ENCODE data around the gene CCIN.
"Not testable (repeated sequence)": the region's sequence is repeated elsewhere in the genome, so short reads cannot be mapped to it uniquely, and the experiment has no call there.

Gene CCIN

DNA sequence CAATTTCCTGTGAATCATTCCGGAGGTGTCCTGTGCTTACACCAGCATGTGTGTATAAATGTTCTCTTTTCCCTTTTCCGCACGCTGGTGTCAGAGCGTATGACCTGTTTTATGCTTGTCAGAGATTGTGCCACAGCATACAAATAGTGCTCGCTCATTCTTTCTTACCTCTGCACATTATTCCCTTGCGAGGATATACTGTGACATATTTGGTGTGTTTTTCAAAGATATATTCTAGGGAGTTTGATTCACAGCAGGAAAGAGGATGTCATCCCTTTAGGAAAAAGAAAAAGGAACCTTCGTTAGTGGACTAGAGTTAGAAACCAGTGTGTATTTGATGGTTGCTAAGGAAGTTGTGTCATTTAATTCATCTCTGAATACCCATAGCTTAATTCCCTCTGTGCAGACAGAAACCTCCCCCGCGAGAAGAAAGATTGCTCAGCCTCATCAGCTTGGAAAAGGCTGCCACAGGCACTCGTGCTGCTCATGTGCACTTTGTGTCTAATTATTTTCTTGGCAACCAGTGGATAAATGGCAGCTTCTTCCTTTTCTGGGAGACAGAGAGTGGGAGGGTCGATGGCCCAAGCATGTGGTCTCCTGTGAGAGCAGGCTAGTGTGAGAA lies 14.7 kb upstream of the CCIN start:
- in situ Hi-C loops (cut with HindIII; ENCODE audit: low pct_unique_long_range_greater_than_20kb, low sequenced_read_pairs): no loop called here
- no peak for TF ChIP-seq JUND (IDR thresholded peaks at IDR 0.05; ENCODE audit: low read depth)
- no peak for DNase-seq (ENCODE audit: low read depth in 1 of 2, low spot score in 1 of 2)

DNA sequence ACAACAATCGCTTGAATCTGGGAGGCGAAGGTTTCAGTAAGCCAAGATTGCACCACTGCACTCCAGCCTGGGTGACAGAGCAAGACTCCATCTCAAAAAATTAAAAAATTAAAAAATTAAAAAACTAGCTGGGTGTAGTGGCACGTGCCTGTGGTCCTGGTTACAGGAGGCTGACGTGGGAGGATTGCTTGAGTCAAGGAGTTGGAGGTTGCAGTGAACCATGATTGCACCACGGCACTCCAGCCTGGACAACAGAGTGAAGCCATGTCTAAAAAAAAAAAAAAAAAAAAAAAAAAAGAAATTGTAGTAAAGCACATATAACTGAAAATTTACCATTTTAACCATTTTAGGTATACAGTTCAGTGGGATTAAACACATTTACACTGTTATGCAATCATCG lies 13.1 kb upstream of the CCIN start:
- in situ Hi-C loops (cut with HindIII; ENCODE audit: low pct_unique_long_range_greater_than_20kb, low sequenced_read_pairs): no loop called here
- no peak for DNase-seq (ENCODE audit: low read depth in 1 of 2, low spot score in 1 of 2)
- TF ChIP-seq JUND (IDR thresholded peaks at IDR 0.05; ENCODE audit: low read depth): no peak

DNA sequence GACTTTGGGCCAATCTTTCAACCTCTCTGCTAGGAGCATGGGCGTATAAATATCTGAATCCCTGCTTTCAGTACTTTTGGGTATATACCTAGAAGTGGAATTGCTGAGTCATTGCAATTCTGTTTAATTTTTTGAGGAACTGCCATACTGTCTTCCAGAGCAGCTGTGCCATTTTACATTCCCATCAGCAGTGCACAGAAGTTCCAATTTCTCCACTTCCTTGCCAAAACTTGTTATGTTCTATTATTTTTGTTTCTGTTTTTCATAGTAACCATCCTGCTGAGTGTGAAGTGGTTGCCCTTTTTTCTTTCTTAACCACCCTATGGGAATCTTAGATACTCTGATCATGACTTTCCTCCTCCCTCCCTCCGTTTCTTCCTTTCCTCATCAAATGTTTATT lies 11.1 kb upstream of the CCIN start:
- TF ChIP-seq JUND (IDR thresholded peaks at IDR 0.05; ENCODE audit: low read depth): no peak
- in situ Hi-C loops (cut with HindIII; ENCODE audit: low pct_unique_long_range_greater_than_20kb, low sequenced_read_pairs): no loop called here
- DNase-seq (ENCODE audit: low read depth in 1 of 2, low spot score in 1 of 2): no peak

DNA sequence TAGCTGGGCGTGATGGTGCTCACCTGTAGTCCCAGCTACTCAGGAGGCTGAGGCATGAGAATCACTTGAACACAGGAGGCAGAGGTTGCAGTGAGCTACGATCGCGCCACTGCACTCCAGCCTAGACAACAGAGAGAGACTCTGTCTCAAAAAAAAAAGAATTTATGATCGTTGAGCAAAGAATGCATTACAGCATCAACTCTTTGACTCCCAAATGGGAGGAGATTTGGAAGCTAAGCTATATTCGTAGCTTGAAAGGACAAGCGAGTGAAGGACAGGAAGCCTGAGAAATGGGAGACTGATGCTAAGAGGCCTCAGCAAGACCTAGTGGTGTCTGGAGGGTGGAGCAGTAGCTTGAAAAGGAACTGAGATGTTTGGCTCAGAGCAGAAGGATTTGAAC lies 10.3 kb upstream of the CCIN start:
- DNase-seq (ENCODE audit: low read depth in 1 of 2, low spot score in 1 of 2): no peak
- in situ Hi-C loops (cut with HindIII; ENCODE audit: low pct_unique_long_range_greater_than_20kb, low sequenced_read_pairs): no loop called here
- TF ChIP-seq JUND (IDR thresholded peaks at IDR 0.05; ENCODE audit: low read depth): no peak

DNA sequence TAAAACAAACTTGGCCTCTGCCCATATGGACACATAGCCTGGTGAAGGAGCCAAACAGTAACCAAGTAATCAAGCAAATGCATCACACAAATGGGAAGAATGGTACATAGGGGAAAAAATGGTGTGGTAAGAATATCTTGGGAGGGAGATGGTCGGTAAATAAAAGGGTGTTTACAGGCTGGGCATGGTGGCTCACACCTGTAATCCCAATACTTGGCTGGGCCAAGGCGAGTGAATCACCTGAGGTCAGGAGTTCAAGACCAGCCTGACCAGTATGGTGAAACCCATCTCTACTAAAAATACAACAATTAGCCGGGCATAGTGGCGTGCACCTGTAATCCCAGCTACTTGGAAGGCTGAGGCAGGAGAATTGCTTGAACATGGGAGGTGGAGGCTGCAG lies 9.7 kb upstream of the CCIN start:
- in situ Hi-C loops (cut with HindIII; ENCODE audit: low pct_unique_long_range_greater_than_20kb, low sequenced_read_pairs): not testable (repeated sequence)
- DNase-seq (ENCODE audit: low read depth in 1 of 2, low spot score in 1 of 2): peak in 1 of 2 experiments; percentile 14

DNA sequence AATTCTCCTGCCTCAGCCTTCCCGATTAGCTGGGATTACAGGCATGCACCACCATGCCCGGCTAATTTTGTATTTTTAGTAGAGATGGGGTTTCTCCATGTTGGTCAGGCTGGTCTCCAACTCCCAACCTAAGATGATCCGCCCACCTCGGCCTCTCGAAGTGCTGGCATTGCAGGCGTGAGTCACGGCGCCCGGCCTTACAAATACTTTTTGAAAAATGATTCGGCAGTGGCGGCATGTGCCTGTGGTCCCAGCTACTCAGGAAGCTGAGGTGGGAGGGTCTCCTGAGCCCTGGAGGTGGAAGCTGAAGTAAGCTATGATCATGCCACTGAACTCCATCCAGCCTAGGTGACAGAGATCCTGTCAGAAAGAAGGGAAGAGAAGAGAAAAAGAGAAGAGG lies 9.1 kb upstream of the CCIN start:
- DNase-seq (ENCODE audit: low read depth in 1 of 2, low spot score in 1 of 2): not testable (repeated sequence)

DNA sequence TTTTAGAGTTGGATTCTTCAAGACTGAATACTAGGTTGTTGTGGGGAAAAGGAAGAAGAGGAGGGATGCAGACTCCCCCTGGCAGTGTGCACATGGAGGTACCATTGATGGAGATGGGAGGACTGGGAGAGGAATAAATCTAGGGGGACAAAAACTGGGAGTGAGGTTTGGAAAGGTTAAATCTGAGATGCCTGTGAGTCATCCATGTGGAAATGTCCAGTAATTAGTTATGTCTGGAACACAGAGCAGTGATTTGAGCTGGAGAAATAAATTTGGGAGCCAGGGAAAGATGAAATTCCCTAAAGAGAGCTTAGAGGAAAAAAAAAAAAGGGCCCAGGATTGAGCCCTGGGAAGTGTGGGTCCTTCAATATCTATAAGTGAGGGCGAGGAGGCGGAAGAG lies 8.0 kb upstream of the CCIN start:
- TF ChIP-seq JUND (IDR thresholded peaks at IDR 0.05; ENCODE audit: low read depth): no peak
- in situ Hi-C loops (cut with HindIII; ENCODE audit: low pct_unique_long_range_greater_than_20kb, low sequenced_read_pairs): no loop called here
- no peak for DNase-seq (ENCODE audit: low read depth in 1 of 2, low spot score in 1 of 2)

More for the DNA sequence above, 9.1 kb upstream of the CCIN start:
- in situ Hi-C loops (cut with HindIII; ENCODE audit: low pct_unique_long_range_greater_than_20kb, low sequenced_read_pairs): not testable (repeated sequence)

DNA sequence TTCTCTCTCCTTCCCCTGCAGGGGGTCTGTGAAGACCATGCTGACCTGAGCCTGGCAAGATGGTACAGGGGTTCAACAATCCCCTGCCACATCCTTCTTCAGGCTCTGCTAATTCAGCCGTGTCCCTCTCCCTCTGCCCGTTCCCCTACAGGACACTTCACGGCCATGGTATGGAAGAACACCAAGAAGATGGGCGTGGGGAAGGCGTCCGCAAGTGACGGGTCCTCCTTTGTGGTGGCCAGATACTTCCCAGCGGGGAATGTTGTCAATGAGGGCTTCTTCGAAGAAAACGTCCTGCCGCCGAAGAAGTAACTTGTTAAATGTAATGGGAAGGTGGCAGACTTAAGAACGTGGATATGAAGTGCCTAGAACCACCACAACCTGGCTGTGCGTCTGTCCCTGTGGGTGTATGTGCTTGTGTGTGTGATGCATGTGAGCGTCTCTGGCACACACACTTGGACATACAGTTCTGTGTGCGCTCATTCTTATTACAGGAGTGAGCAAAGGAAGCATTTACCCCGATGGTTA lies 6.9 kb upstream of the CCIN start:
- TF ChIP-seq JUND (IDR thresholded peaks at IDR 0.05; ENCODE audit: low read depth): no peak
- in situ Hi-C loops (cut with HindIII; ENCODE audit: low pct_unique_long_range_greater_than_20kb, low sequenced_read_pairs): no loop called here

DNA sequence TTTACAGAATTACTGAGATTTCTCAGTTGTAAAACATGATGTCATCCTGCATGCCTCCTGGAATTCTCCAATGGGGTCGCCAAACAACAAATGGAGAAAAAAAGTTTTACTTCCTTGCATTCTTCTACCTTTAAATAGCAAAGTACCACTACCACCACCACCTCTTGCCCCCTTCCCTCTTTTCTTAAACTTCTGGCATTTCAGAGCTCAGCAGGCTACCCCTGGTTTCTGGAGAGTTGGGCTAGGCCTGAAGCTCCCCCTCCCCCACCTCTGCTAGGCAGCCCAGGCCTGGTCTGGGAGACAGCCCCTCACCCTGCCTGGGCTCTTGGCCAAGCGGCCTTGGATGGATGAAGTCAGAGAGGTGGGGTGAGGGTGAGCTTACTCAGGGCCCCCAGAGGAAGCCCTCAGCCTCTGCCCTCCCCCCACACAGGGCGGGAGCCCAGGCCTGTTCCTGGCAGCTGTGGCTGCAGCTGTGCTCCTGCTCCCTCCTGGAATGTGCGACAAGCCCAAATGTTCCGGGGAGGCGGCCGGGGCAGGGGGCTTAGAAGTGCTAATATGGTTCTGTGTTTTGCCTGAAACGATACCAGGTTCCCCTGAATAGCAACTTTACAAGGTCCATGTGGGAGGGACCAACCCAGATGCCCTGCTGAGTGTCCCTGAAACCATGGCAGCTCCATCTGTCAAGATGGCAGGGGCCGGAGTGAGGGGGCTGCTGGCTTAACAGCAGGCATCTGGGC lies 6.0 kb upstream of the CCIN start:
- no peak for DNase-seq (ENCODE audit: low read depth in 1 of 2, low spot score in 1 of 2)
- in situ Hi-C loops (cut with HindIII; ENCODE audit: low pct_unique_long_range_greater_than_20kb, low sequenced_read_pairs): no loop called here
- TF ChIP-seq JUND (IDR thresholded peaks at IDR 0.05; ENCODE audit: low read depth): no peak

More for the DNA sequence above, 6.9 kb upstream of the CCIN start:
- DNase-seq (ENCODE audit: low read depth in 1 of 2, low spot score in 1 of 2): no peak

DNA sequence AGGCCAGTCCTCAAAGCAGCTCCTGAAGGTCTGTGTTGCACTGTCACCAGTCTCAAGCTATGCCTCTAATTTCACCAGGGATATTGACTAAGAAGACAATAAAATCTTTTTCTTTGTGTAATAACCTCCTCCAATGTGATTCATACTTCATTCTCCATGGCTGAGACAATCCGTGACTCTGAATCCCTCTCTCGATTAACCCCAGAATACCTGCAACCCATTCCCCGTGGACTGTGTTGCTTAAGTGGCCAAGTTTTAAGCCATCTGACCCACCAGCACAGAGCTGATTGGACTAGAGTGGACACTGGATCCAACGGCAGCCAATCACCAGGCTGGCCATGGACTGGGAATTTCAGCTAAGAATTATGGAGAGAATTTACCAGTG lies 5.4 kb upstream of the CCIN start:
- no peak for TF ChIP-seq JUND (IDR thresholded peaks at IDR 0.05; ENCODE audit: low read depth)
- DNase-seq (ENCODE audit: low read depth in 1 of 2, low spot score in 1 of 2): no peak
- in situ Hi-C loops (cut with HindIII; ENCODE audit: low pct_unique_long_range_greater_than_20kb, low sequenced_read_pairs): no loop called here

DNA sequence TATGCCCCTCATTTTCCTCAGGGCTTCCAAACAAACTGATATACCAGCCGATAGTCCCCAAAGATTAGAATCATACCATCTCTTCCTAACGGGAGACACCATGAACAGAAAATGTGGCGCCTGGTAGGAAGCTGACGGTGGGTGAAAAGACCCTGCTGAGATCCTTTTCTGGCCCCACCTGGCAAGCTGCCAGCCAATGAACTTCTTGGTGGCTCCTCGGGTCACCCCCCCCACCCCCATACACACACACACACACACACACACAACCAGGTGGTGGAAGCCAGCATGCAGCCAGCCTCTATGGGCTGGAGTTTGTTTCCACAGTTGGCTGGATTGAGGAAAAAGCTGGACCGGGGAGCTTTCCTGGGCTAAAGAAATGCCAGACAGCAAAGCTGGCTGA lies 4.8 kb upstream of the CCIN start:
- DNase-seq (ENCODE audit: low read depth in 1 of 2, low spot score in 1 of 2): no peak
- TF ChIP-seq JUND (IDR thresholded peaks at IDR 0.05; ENCODE audit: low read depth): no peak
- in situ Hi-C loops (cut with HindIII; ENCODE audit: low pct_unique_long_range_greater_than_20kb, low sequenced_read_pairs): no loop called here

DNA sequence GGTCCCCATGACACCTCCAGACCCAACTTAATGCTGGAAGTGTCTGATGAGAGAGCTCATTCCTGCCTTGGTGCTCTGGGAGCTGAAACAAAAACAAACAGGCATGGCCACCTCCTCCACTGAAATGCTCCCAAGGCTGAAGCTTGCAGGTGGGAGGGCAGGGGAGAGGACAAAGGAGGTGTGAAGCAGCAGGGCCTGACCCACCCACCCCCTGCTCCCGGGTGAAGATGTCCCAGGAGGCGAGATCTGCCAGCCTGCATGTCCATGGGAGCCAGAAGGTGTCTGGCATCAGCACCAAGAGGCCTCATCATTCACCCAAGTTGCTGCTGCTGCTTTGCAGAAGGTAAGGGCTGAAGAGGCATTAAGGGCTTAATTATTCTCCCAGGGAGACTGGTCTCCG lies 4.2 kb upstream of the CCIN start:
- in situ Hi-C loops (cut with HindIII; ENCODE audit: low pct_unique_long_range_greater_than_20kb, low sequenced_read_pairs): no loop called here
- DNase-seq (ENCODE audit: low read depth in 1 of 2, low spot score in 1 of 2): no peak
- no peak for TF ChIP-seq JUND (IDR thresholded peaks at IDR 0.05; ENCODE audit: low read depth)

DNA sequence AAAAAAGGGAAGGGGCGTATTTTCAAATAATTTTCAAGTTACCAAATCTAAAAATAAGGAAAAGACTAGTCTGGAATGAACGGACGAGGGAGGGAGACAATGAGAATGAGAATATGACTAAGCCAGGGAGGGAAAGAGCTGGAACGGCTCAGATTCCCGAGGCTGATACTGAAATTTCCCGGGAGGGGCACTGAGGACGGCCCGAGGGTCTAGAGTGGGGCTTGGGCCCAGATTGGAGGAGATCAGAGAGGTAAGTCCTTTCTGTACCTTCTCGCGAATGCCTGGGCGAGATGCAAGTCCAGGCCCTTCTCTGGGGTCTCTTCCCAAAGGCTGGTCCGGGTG lies 3.4 kb upstream of the CCIN start:
- in situ Hi-C loops (cut with HindIII; ENCODE audit: low pct_unique_long_range_greater_than_20kb, low sequenced_read_pairs): no loop called here
- no peak for DNase-seq (ENCODE audit: low read depth in 1 of 2, low spot score in 1 of 2)
- no peak for TF ChIP-seq JUND (IDR thresholded peaks at IDR 0.05; ENCODE audit: low read depth)

All from T47D (cell line).